ENCODE data around the gene KRTAP10-1.

The KRTAP10-1 gene

GRCh38 chr21:44547656-44548331 lies 7.8 kb upstream of the KRTAP10-1 start:
- peak; percentile 68 for DNase-seq

- no peak for DNase-seq
These were observed 4.6 kb upstream of the KRTAP10-1 start for GRCh38 chr21:44544566-44544965.

- DNase-seq: no peak
These were observed 2.7 kb upstream of the KRTAP10-1 start for GRCh38 chr21:44542716-44543115.

- DNase-seq: no peak
These were observed 820 bp upstream of the KRTAP10-1 start for GRCh38 chr21:44540741-44541288.

- no peak for DNase-seq
These were observed 949 bp downstream of the KRTAP10-1 start for GRCh38 chr21:44539046-44539445.

- DNase-seq: no peak
These were observed 1.8 kb downstream of the KRTAP10-1 start for GRCh38 chr21:44537930-44538911.

GRCh38 chr21:44535963-44536362 lies 4.0 kb downstream of the KRTAP10-1 start:
- DNase-seq: no peak

GRCh38 chr21:44534688-44535087 lies 5.3 kb downstream of the KRTAP10-1 start:
- no peak for DNase-seq

- no peak for DNase-seq
These were observed 5.9 kb downstream of the KRTAP10-1 start for GRCh38 chr21:44533891-44534627.

GRCh38 chr21:44533121-44533890 lies 6.7 kb downstream of the KRTAP10-1 start:
- no peak for DNase-seq

GRCh38 chr21:44532712-44533111 lies 7.3 kb downstream of the KRTAP10-1 start:
- no peak for DNase-seq

- DNase-seq: peak; percentile 35
These were observed 8.1 kb downstream of the KRTAP10-1 start for GRCh38 chr21:44531606-44532564.

- DNase-seq: no peak
These were observed 8.9 kb downstream of the KRTAP10-1 start for GRCh38 chr21:44530903-44531605.

GRCh38 chr21:44530221-44530902 lies 9.6 kb downstream of the KRTAP10-1 start:
- DNase-seq: no peak

- DNase-seq: no peak
These were observed 10.4 kb downstream of the KRTAP10-1 start for GRCh38 chr21:44529503-44530125.

GRCh38 chr21:44529011-44529421 lies 11.0 kb downstream of the KRTAP10-1 start:
- no peak for DNase-seq

- DNase-seq: no peak
These were observed 11.4 kb downstream of the KRTAP10-1 start for GRCh38 chr21:44528634-44528995.

- no peak for DNase-seq
These were observed 11.9 kb downstream of the KRTAP10-1 start for GRCh38 chr21:44527983-44528633.
